ENCODE data around the gene TSTD2. TPM values are rescaled to one million over a fixed set of nuclear protein-coding genes. Genes with fewer than 3 reads are reported as not detected.
A peak's percentile ranks its signal among the peaks of the same experiment; 100 is the strongest.

TSTD2 gene
- total and polyA plus RNA-seq, 4 experiments from 2014 or later = 7.2 to 18.4 (median 12.8) TPM

DNA sequence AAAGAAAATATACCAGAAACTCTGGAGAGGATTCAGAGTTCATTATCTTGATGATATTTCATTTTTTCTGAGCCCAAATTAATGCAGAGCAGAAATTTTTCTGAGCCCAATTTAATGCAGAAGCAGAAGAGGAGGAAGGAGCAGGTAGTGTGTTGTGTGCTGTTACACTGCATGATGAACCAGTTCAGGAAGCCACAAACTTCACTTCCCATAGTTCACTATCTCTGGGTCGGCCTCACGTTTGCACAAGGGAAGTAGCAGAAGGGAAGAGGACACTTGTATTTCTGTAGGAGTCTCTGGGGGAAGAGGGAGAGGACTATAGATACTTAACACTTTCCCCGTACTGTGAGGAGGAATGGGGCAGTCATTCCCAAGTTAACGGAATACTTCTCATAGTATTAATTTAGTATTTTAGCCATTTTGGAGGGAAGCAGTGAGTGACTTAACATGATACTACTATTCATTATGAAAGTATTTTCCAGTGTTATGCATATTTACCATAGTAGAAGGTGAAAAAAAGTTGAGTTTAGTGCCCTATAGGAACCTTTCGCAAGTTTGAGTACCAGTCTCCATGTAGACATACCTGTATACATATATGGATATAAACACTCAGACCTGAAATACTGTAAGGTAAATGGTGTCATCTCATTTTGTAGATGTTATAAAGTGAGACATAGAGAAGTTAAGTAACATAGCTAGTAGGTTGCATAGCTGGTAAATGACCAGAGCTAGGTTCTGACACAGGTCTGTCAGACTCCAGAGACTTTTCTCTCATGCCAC, 33.9 kb upstream of the TSTD2 start:
- peaks cover 2 to 12% (median 9%) of the 10 kb centered on the region in 4 donors for H3K4me1 Mint-ChIP-seq
- Histone ChIP-seq H3K27ac (ENCODE audit: low read depth, low read length) (no peak overlapping the region), H3K4me3 (ENCODE audit: low read length in 2 of 2) (no peak overlapping the region), H3K27me3 (ENCODE audit: insufficient read depth, low read length) (no peaks in the 10 kb centered on the region), H3K9me3 (ENCODE audit: control insufficient read depth in 1 of 2, low read length in 2 of 2) (no peaks in the 10 kb centered on the region), H3K4me1 (ENCODE audit: insufficient read depth, low read length) (no peaks in the 10 kb centered on the region), H3K36me3 (ENCODE audit: insufficient read depth, low read length) (peaks cover 86% of the 10 kb centered on the region)
- ChIA-PET POLR2A (ENCODE audit: partially characterized antibody) (interaction anchor here (1.1 kb wide), 1 partner anchor 24 kb away, joined by 3 read pairs; no protein-coding TSS in a partner anchor), CTCF (ENCODE audit: partially characterized antibody) (no interaction called here)
- no peak for DNase-seq
- H3K4me3 Mint-ChIP-seq = no peak overlapping the region
- no peaks in the 10 kb centered on the region for H3K27me3 Mint-ChIP-seq
- H3K9me3 Mint-ChIP-seq = no peaks in the 10 kb centered on the region
- intact Hi-C loops (cut with micrococcal nuclease) = no loop called here
- peak overlapping the region in 6 of 7 donors; percentile 23 to 74 (median 48) for H3K27ac Mint-ChIP-seq
- H3K36me3 Mint-ChIP-seq = peaks cover 71 to 90% of the 10 kb centered on the region in 2 donors

DNA sequence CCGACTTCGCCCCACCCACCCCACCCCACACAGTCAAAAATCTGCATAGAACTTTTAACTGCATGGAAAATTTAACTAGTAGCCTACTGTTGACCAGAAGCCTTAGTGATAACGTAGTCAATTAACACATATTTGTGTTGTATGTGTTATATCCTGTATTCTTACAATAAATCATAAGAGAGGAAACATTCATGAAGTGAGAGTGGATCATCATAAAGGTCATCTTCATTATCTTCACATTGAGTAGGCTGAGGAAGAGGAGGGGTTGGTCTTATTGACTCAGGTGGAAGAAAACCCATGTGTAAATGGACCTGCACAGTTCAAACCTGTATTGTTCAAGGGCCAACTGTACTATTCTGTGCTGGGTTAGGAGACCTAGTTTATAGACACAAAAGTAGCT, 32.6 kb upstream of the TSTD2 start:
- intact Hi-C loops (cut with micrococcal nuclease) = no loop called here
- Histone ChIP-seq H3K36me3 (ENCODE audit: insufficient read depth, low read length) (peaks cover 85% of the 10 kb centered on the region), H3K4me3 (ENCODE audit: low read length in 2 of 2) (no peak overlapping the region), H3K4me1 (ENCODE audit: insufficient read depth, low read length) (no peaks in the 10 kb centered on the region), H3K9me3 (ENCODE audit: control insufficient read depth in 1 of 2, low read length in 2 of 2) (no peaks in the 10 kb centered on the region), H3K27ac (ENCODE audit: low read depth, low read length) (no peak overlapping the region), H3K27me3 (ENCODE audit: insufficient read depth, low read length) (no peaks in the 10 kb centered on the region)
- DNase-seq = no peak
- Mint-ChIP-seq H3K36me3 (peaks cover 66 to 84% of the 10 kb centered on the region in 2 donors), H3K27me3 (no peaks in the 10 kb centered on the region), H3K27ac (peak overlapping the region in 3 of 7 donors; percentile 15 to 53 (median 23)), H3K4me3 (no peak overlapping the region), H3K4me1 (peaks cover 2 to 12% (median 9%) of the 10 kb centered on the region in 4 donors), H3K9me3 (no peaks in the 10 kb centered on the region)
- CTCF ChIA-PET (ENCODE audit: partially characterized antibody) = no interaction called here
- POLR2A ChIA-PET (ENCODE audit: partially characterized antibody) = no interaction called here

DNA sequence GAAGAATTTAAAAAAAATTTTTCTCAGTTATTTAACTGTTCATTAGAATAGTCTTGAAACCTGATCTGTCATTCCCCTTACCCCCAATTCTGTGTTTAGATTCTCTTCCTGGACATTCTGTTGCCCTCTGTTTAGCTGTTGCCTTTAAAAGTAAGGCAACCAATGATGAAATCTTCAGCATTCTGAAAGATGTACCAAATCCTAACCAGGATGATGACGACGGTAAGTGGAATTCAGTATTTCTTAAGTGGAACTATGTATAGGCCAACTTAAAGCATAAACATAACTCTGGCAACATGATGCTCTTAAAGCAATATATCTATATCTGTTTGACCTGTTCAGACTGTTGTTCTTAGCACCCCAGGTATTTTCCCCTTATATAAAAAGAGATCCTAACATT, 27.7 kb upstream of the TSTD2 start:
- intact Hi-C loops (cut with micrococcal nuclease) = no loop called here
- no peak overlapping the region for H3K27ac ChIP-seq (ENCODE audit: low read depth, low read length)
- Mint-ChIP-seq H3K36me3 (peaks cover 67 to 84% of the 10 kb centered on the region in 2 donors), H3K4me3 (no peak overlapping the region), H3K27me3 (no peaks in the 10 kb centered on the region), H3K27ac (peak overlapping the region in 2 of 7 donors; percentile 23 to 73), H3K4me1 (peaks cover 3 to 11% (median 6%) of the 10 kb centered on the region in 4 donors), H3K9me3 (no peaks in the 10 kb centered on the region)
- no peaks in the 10 kb centered on the region for H3K27me3 ChIP-seq (ENCODE audit: insufficient read depth, low read length)
- DNase-seq = no peak
- no peak overlapping the region for H3K4me3 ChIP-seq (ENCODE audit: low read length in 2 of 2)
- CTCF ChIA-PET (ENCODE audit: partially characterized antibody) = interaction anchor here (1.1 to 1.9 kb wide), 2 partner anchors 9 to 804 kb away, joined by 3 to 5 read pairs; no protein-coding TSS in a partner anchor
- H3K36me3 ChIP-seq (ENCODE audit: insufficient read depth, low read length) = peaks cover 64% of the 10 kb centered on the region
- no peaks in the 10 kb centered on the region for H3K9me3 ChIP-seq (ENCODE audit: control insufficient read depth in 1 of 2, low read length in 2 of 2)
- POLR2A ChIA-PET (ENCODE audit: partially characterized antibody) = interaction anchor here (0.6 to 1.2 kb wide), 2 partner anchors 37 to 596 kb away, joined by 3 read pairs; partner anchors contain the start of gene XPA
- no peaks in the 10 kb centered on the region for H3K4me1 ChIP-seq (ENCODE audit: insufficient read depth, low read length)

DNA sequence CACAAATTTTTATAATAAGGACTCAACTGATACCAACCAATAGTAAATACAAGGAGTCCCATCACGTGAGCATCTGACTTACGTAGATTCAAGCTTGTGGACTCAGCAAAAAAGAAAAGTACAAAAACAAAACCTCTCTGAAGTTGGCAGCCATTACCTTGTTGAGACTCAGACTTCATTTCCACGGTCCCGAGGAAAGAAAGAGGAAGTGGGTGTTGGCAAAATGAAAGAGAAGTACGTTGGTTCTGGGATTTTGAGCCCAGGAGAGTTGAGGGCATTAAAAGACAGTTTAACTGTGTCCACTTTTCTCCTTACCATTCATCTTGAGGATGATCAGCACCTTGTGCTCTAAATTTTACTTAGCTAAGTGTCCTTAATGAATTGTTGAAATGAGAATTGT, 27.2 kb upstream of the TSTD2 start:
- CTCF ChIA-PET (ENCODE audit: partially characterized antibody) = interaction anchor here (1.1 to 1.9 kb wide), 2 partner anchors 10 to 803 kb away, joined by 3 to 5 read pairs; no protein-coding TSS in a partner anchor
- intact Hi-C loops (cut with micrococcal nuclease) = no loop called here
- peaks cover 3 to 9% (median 6%) of the 10 kb centered on the region in 4 donors for H3K4me1 Mint-ChIP-seq

DNA sequence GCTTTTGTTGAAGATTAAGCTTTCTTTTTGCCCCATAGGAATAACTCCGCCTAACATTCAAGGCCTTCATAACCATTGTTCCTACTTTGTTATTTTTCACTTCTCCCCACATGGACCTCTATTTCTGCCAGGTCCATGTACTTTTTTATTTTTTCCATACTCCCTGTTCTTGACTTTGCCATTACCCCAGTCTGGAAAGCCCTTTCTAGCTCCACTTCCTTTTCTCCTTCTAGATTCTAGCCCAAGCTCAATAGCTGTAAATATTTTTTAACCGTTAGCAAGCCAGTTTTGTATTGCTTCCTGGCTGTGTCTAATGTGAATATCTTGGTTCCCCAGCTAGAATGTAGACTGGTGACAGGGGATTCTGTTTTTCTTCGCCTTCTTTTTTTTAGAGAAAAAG, 26.6 kb upstream of the TSTD2 start:
- H3K4me3 ChIP-seq (ENCODE audit: low read length in 2 of 2) = no peak overlapping the region
- peaks cover 64% of the 10 kb centered on the region for H3K36me3 ChIP-seq (ENCODE audit: insufficient read depth, low read length)
- H3K27ac ChIP-seq (ENCODE audit: low read depth, low read length) = no peak overlapping the region
- POLR2A ChIA-PET (ENCODE audit: partially characterized antibody) = interaction anchor here (0.8 kb wide), 1 partner anchor 19 kb away, joined by 3 read pairs; no protein-coding TSS in a partner anchor
- H3K4me1 Mint-ChIP-seq = peaks cover 3 to 9% (median 6%) of the 10 kb centered on the region in 4 donors
- H3K9me3 Mint-ChIP-seq = no peaks in the 10 kb centered on the region
- intact Hi-C loops (cut with micrococcal nuclease) = no loop called here
- peaks cover 66 to 86% of the 10 kb centered on the region in 2 donors for H3K36me3 Mint-ChIP-seq
- no peaks in the 10 kb centered on the region for H3K9me3 ChIP-seq (ENCODE audit: control insufficient read depth in 1 of 2, low read length in 2 of 2)
- no peak for DNase-seq
- H3K4me1 ChIP-seq (ENCODE audit: insufficient read depth, low read length) = no peaks in the 10 kb centered on the region
- no peak overlapping the region for H3K4me3 Mint-ChIP-seq
- CTCF ChIA-PET (ENCODE audit: partially characterized antibody) = interaction anchor here (0.9 to 1.9 kb wide), 3 partner anchors 10 to 803 kb away, joined by 3 to 5 read pairs (median 3); no protein-coding TSS in a partner anchor
- H3K27me3 Mint-ChIP-seq = no peaks in the 10 kb centered on the region
- H3K27me3 ChIP-seq (ENCODE audit: insufficient read depth, low read length) = no peaks in the 10 kb centered on the region
- peak overlapping the region in 2 of 7 donors; percentile 6 to 13 for H3K27ac Mint-ChIP-seq

More for the DNA sequence above, 27.2 kb upstream of the TSTD2 start:
- POLR2A ChIA-PET (ENCODE audit: partially characterized antibody) = interaction anchor here (0.6 to 1.2 kb wide), 2 partner anchors 37 to 597 kb away, joined by 3 read pairs; partner anchors contain the start of gene XPA
- Histone ChIP-seq H3K4me1 (ENCODE audit: insufficient read depth, low read length) (no peaks in the 10 kb centered on the region), H3K9me3 (ENCODE audit: control insufficient read depth in 1 of 2, low read length in 2 of 2) (no peaks in the 10 kb centered on the region), H3K4me3 (ENCODE audit: low read length in 2 of 2) (no peak overlapping the region), H3K27me3 (ENCODE audit: insufficient read depth, low read length) (no peaks in the 10 kb centered on the region), H3K36me3 (ENCODE audit: insufficient read depth, low read length) (peaks cover 66% of the 10 kb centered on the region), H3K27ac (ENCODE audit: low read depth, low read length) (no peak overlapping the region)
- DNase-seq = no peak
- peak overlapping the region in 2 of 7 donors; percentile 14 to 15 for H3K27ac Mint-ChIP-seq
- H3K9me3 Mint-ChIP-seq = no peaks in the 10 kb centered on the region
- H3K4me3 Mint-ChIP-seq = no peak overlapping the region
- peaks cover 67 to 86% of the 10 kb centered on the region in 2 donors for H3K36me3 Mint-ChIP-seq
- no peaks in the 10 kb centered on the region for H3K27me3 Mint-ChIP-seq

DNA sequence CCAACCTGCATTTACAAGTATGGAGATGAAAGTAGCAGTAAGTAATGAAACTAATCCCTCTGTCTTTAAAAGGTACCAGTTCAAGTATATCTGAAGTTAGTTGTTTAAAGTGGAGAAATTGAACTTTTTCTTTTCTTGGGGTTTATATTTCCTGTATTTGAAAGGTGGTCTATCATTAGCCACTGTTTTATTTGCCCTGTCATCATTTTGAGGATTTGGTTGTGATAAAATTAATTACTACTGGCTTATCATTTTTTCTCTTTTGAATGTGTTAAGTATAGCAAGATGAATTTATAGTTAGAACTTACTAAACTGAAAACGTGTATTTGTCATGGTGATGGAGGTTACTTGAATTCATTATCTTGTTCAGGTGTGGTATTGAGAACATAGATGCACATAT, 25.5 kb upstream of the TSTD2 start:
- no peak overlapping the region for H3K4me3 Mint-ChIP-seq
- peak overlapping the region in 2 of 7 donors; percentile 0 to 13 for H3K27ac Mint-ChIP-seq
- H3K4me3 ChIP-seq (ENCODE audit: low read length in 2 of 2) = no peak overlapping the region
- no peak overlapping the region for H3K27ac ChIP-seq (ENCODE audit: low read depth, low read length)
- DNase-seq = no peak
- H3K36me3 ChIP-seq (ENCODE audit: insufficient read depth, low read length) = peaks cover 62% of the 10 kb centered on the region
- peaks cover 3 to 7% (median 6%) of the 10 kb centered on the region in 4 donors for H3K4me1 Mint-ChIP-seq
- peaks cover 66 to 86% of the 10 kb centered on the region in 2 donors for H3K36me3 Mint-ChIP-seq
- H3K9me3 ChIP-seq (ENCODE audit: control insufficient read depth in 1 of 2, low read length in 2 of 2) = no peaks in the 10 kb centered on the region
- no peaks in the 10 kb centered on the region for H3K27me3 Mint-ChIP-seq
- H3K27me3 ChIP-seq (ENCODE audit: insufficient read depth, low read length) = no peaks in the 10 kb centered on the region
- CTCF ChIA-PET (ENCODE audit: partially characterized antibody) = no interaction called here
- POLR2A ChIA-PET (ENCODE audit: partially characterized antibody) = no interaction called here
- H3K4me1 ChIP-seq (ENCODE audit: insufficient read depth, low read length) = no peaks in the 10 kb centered on the region
- intact Hi-C loops (cut with micrococcal nuclease) = no loop called here
- no peaks in the 10 kb centered on the region for H3K9me3 Mint-ChIP-seq

DNA sequence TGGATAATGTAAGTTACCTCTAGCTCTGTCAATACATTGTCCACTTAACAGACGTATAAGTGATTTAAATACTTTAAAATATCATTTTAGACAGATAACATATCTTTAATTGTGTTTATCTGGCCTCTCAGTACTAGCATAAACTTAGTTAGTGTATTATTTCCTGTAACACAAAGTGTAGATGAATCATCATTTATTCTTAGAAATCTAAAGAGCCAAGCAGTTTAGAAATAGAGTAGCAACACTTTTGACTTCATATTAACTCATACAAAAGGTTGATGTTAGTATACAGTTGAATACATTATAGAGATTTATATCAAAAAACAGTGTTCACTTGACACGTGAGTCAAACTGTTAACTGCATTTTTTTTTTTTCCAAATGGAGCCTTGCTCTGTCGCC, 18.5 kb upstream of the TSTD2 start:
- no peaks in the 10 kb centered on the region for H3K9me3 Mint-ChIP-seq
- Histone ChIP-seq H3K36me3 (ENCODE audit: insufficient read depth, low read length) (peaks cover 57% of the 10 kb centered on the region), H3K4me1 (ENCODE audit: insufficient read depth, low read length) (no peaks in the 10 kb centered on the region), H3K27ac (ENCODE audit: low read depth, low read length) (no peak overlapping the region), H3K4me3 (ENCODE audit: low read length in 2 of 2) (no peak overlapping the region), H3K9me3 (ENCODE audit: control insufficient read depth in 1 of 2, low read length in 2 of 2) (no peaks in the 10 kb centered on the region), H3K27me3 (ENCODE audit: insufficient read depth, low read length) (no peaks in the 10 kb centered on the region)
- intact Hi-C loops (cut with micrococcal nuclease) = no loop called here
- CTCF ChIA-PET (ENCODE audit: partially characterized antibody) = no interaction called here
- POLR2A ChIA-PET (ENCODE audit: partially characterized antibody) = no interaction called here
- peak overlapping the region in 1 of 7 donors; percentile 10 for H3K27ac Mint-ChIP-seq
- H3K36me3 Mint-ChIP-seq = peaks cover 49 to 83% of the 10 kb centered on the region in 2 donors
- no peak overlapping the region for H3K4me3 Mint-ChIP-seq
- no peaks in the 10 kb centered on the region for H3K27me3 Mint-ChIP-seq
- DNase-seq = no peak
- H3K4me1 Mint-ChIP-seq = peaks cover 0 to 5% (median 0%) of the 10 kb centered on the region in 4 donors

All from CD4-positive, alpha-beta memory T cell (primary cell).